ENCODE results near the gene PCDHGA1. TPM values are rescaled to one million over a fixed set of nuclear protein-coding genes. Genes with fewer than 3 reads are reported as not detected.

Gene PCDHGA1
- polyA plus RNA-seq, 1 experiment = 1.8 TPM

- ChIA-PET POLR2A (interaction anchor here (0.5 to 1.0 kb wide), 5 partner anchors 10 to 83 kb away, joined by 3 to 7 read pairs (median 4); partner anchors contain the start of gene PCDHGC3), CTCF (interaction anchor here (0.9 to 2.0 kb wide), 8 partner anchors 11 to 75 kb away, joined by 3 to 11 read pairs (median 5); partner anchors contain the start of genes PCDHGA11 and PCDHGC3)
- no peak for TF ChIP-seq CTCF (IDR thresholded peaks at IDR 0.05; ENCODE audit: insufficient read depth, low read depth, low read length)
- H3K4me3 ChIP-seq (ENCODE audit: low read depth, low read length) = no peak within 1 kb of the TSS
- no peak for DNase-seq (ENCODE audit: low read depth)
- peaks cover 17% of the 10 kb centered on the region for H3K36me3 ChIP-seq (ENCODE audit: control insufficient read depth, insufficient read depth, low read length)
- no peaks in the 10 kb centered on the region for H3K27me3 ChIP-seq (ENCODE audit: control insufficient read depth, insufficient read depth, low read length)
Observed at GRCh38 chr5:141488591-141489561, 158.6 kb downstream of the PCDHGA1 start, which contains the start of gene PCDHGC5. Gene PCDHGC5 (plus strand): TSS chr5:141489081. CDS start chr5:141489241, 160 bp downstream.

GRCh38 chr5:141489841-141490240, 159.5 kb downstream of the PCDHGA1 start:
- CTCF ChIA-PET = interaction anchor here (1.1 to 2.0 kb wide), 7 partner anchors 11 to 69 kb away, joined by 3 to 11 read pairs (median 6); partner anchors contain the start of gene PCDHGA11
- TF ChIP-seq CTCF (IDR thresholded peaks at IDR 0.05; ENCODE audit: insufficient read depth, low read depth, low read length) = no peak
- POLR2A ChIA-PET = interaction anchor here (0.6 kb wide), 1 partner anchor 32 kb away, joined by 4 read pairs; no protein-coding TSS in a partner anchor
- DNase-seq (ENCODE audit: low read depth) = no peak
- Histone ChIP-seq H3K27me3 (ENCODE audit: control insufficient read depth, insufficient read depth, low read length) (no peaks in the 10 kb centered on the region), H3K36me3 (ENCODE audit: control insufficient read depth, insufficient read depth, low read length) (peaks cover 17% of the 10 kb centered on the region), H3K4me3 (ENCODE audit: low read depth, low read length) (no peak overlapping the region)

GRCh38 chr5:141490271-141490670, 160.0 kb downstream of the PCDHGA1 start:
- Histone ChIP-seq H3K4me3 (ENCODE audit: low read depth, low read length) (no peak overlapping the region), H3K36me3 (ENCODE audit: control insufficient read depth, insufficient read depth, low read length) (peaks cover 17% of the 10 kb centered on the region), H3K27me3 (ENCODE audit: control insufficient read depth, insufficient read depth, low read length) (no peaks in the 10 kb centered on the region)
- CTCF ChIA-PET = interaction anchor here (1.1 to 2.0 kb wide), 2 partner anchors 22 to 34 kb away, joined by 3 to 9 read pairs; no protein-coding TSS in a partner anchor
- POLR2A ChIA-PET = interaction anchor here (0.6 kb wide), 1 partner anchor 31 kb away, joined by 4 read pairs; no protein-coding TSS in a partner anchor
- no peak for TF ChIP-seq CTCF (IDR thresholded peaks at IDR 0.05; ENCODE audit: insufficient read depth, low read depth, low read length)
- DNase-seq (ENCODE audit: low read depth) = no peak

GRCh38 chr5:141490771-141491170, 160.5 kb downstream of the PCDHGA1 start:
- no peak for DNase-seq (ENCODE audit: low read depth)
- Histone ChIP-seq H3K36me3 (ENCODE audit: control insufficient read depth, insufficient read depth, low read length) (peaks cover 15% of the 10 kb centered on the region), H3K4me3 (ENCODE audit: low read depth, low read length) (no peak overlapping the region), H3K27me3 (ENCODE audit: control insufficient read depth, insufficient read depth, low read length) (no peaks in the 10 kb centered on the region)
- CTCF ChIA-PET = interaction anchor here (1.1 kb wide), 1 partner anchor 21 kb away, joined by 3 read pairs; no protein-coding TSS in a partner anchor
- POLR2A ChIA-PET = no interaction called here
- no peak for TF ChIP-seq CTCF (IDR thresholded peaks at IDR 0.05; ENCODE audit: insufficient read depth, low read depth, low read length)
